Activated gamma-delta T cell (primary cell): ENCODE measurements around the gene OARD1.

Source experiments
- DNase-seq: peaks from one replicate; lab custom pipeline; 2025; lab: John Stamatoyannopoulos, UW

OARD1 gene

GRCh38 chr6:41074692-41075436, 2.7 kb upstream of the OARD1 start:
- no peak for DNase-seq

GRCh38 chr6:41073968-41074691, 2.0 kb upstream of the OARD1 start:
- no peak for DNase-seq

GRCh38 chr6:41073203-41073967, 1.2 kb upstream of the OARD1 start:
- DNase-seq, result peak; percentile 61

- peak; percentile 100 for DNase-seq
These were observed 663 bp upstream of the OARD1 start, which contains the start of gene NFYA for GRCh38 chr6:41072836-41073202. NFYA (plus strand) TSS chr6:41072974; CDS start chr6:41079090, 6,116 bp downstream.

- peak; percentile 31 for DNase-seq
These were observed 644 bp downstream of the OARD1 start for GRCh38 chr6:41071501-41071922.

- no peak for DNase-seq
These were observed 5.3 kb downstream of the OARD1 start for GRCh38 chr6:41066867-41067304.

- no peak for DNase-seq
These were observed 6.6 kb downstream of the OARD1 start for GRCh38 chr6:41065550-41066026.

GRCh38 chr6:41064841-41065240, 7.3 kb downstream of the OARD1 start:
- no peak for DNase-seq

GRCh38 chr6:41063884-41064285, 8.3 kb downstream of the OARD1 start:
- DNase-seq, result no peak

GRCh38 chr6:41062056-41062455, 10.1 kb downstream of the OARD1 start:
- no peak for DNase-seq

GRCh38 chr6:41061196-41061726, 10.9 kb downstream of the OARD1 start:
- DNase-seq, result no peak

GRCh38 chr6:41059556-41059955, 12.6 kb downstream of the OARD1 start:
- no peak for DNase-seq

GRCh38 chr6:41058783-41059181, 13.4 kb downstream of the OARD1 start:
- DNase-seq, result no peak

- DNase-seq, result no peak
These were observed 15.2 kb downstream of the OARD1 start for GRCh38 chr6:41056768-41057490.

GRCh38 chr6:41055149-41055548, 17.0 kb downstream of the OARD1 start:
- no peak for DNase-seq

- DNase-seq, result no peak
These were observed 17.6 kb downstream of the OARD1 start for GRCh38 chr6:41054511-41054910.

GRCh38 chr6:41053041-41053440, 19.1 kb downstream of the OARD1 start, which contains the start of gene APOBEC2:
APOBEC2 (plus strand) TSS chr6:41053202; CDS start chr6:41053348, 146 bp downstream.
- no peak for DNase-seq

GRCh38 chr6:41051873-41052272, 20.3 kb downstream of the OARD1 start:
- DNase-seq, result no peak

- no peak for DNase-seq
These were observed 21.6 kb downstream of the OARD1 start for GRCh38 chr6:41050536-41050935.

GRCh38 chr6:41049955-41050354, 22.2 kb downstream of the OARD1 start:
- DNase-seq, result no peak

- DNase-seq, result no peak
These were observed 22.6 kb downstream of the OARD1 start for GRCh38 chr6:41049521-41049920.
